Measurements from ENCODE around the gene PLA2G3. TPM values are rescaled to one million over a fixed set of nuclear protein-coding genes. Genes with fewer than 3 reads are reported as not detected.

PLA2G3 gene
- total and polyA plus RNA-seq, 2 of the 13 experiments (the other 11 are each of a cell fraction or from before 2014, with no cell fraction given): 0.12 to 0.42 TPM

- no peaks in the 10 kb centered on the region for H3K79me2 ChIP-seq (ENCODE audit: insufficient read depth, low read length)
- H3K9ac ChIP-seq (ENCODE audit: insufficient read depth, low read depth, low read length): no peak overlapping the region
- ChIA-PET CTCF (ENCODE audit: low intra/inter-chr PET ratio, low total read pairs) (no interaction called here), POLR2A (interaction anchor here (1.1 kb wide), 1 partner anchor 29 kb away, joined by 4 read pairs; the partner anchor contains the start of gene INPP5J)
- in situ Hi-C loops (cut with HindIII; ENCODE audit: extremely low pct_ligation_motif_present, low pct_unique_long_range_greater_than_20kb) (no loop called here), intact Hi-C loops (cut with micrococcal nuclease; ENCODE audit: unreplicated experiment) (no loop called here)
- DNase-seq (ENCODE audit: low spot score) (no peak), FAIRE-seq (no peak), ATAC-seq (no peak)
- H2AFZ ChIP-seq (ENCODE audit: low read length): no peak overlapping the region
- H3K36me3 ChIP-seq (replicated peaks in 1 of 2; ENCODE audit: control insufficient read depth in 1 of 2, insufficient read depth in 2 of 2, low read length in 2 of 2): no peaks in the 10 kb centered on the region
- no TSS peak for BruUV-seq (replicated peaks)
- no peak overlapping the region for H3K4me3 ChIP-seq (replicated peaks in 1 of 3; ENCODE audit: insufficient read depth in 1 of 3, low read depth in 2 of 3, low read length in 3 of 3)
- no peaks in the 10 kb centered on the region for H3K9me3 ChIP-seq (ENCODE audit: low read length)
- H3K27ac ChIP-seq (ENCODE audit: extremely low read length, insufficient read depth, low read length): no peak overlapping the region
- peaks cover 2 to 4% of the 10 kb centered on the region in 2 experiments; a peak in 2 of 5 replicates for H3K27me3 ChIP-seq (ENCODE audit: control insufficient read depth in 1 of 2, insufficient read depth in 2 of 2, low read length in 2 of 2)
- H3K4me1 ChIP-seq (ENCODE audit: insufficient read depth, low read length): peaks cover 27% of the 10 kb centered on the region
- H3K4me2 ChIP-seq (ENCODE audit: low read depth, low read length): no peak overlapping the region
- whole genome bisulfite sequencing (ENCODE audit: low lambda C conversion rate): 78% methylated on average over 2 of the region's 2 CpGs
- H4K20me1 ChIP-seq (ENCODE audit: insufficient read depth, low read length): no peaks in the 10 kb centered on the region
- no peak for TF ChIP-seq ZNF782 (CRISPR knock-in tag; IDR thresholded peaks at IDR 0.05; ENCODE audit: borderline replicate concordance)
- TF ChIP-seq TCF12 (IDR thresholded peaks at IDR 0.05): no peak
- no peak for TF ChIP-seq TCF12 (CRISPR knock-in tag; IDR thresholded peaks at IDR 0.05)
- no peak for TF ChIP-seq NFATC3 (CRISPR knock-in tag; IDR thresholded peaks at IDR 0.05)
- TF ChIP-seq KIAA2018 (CRISPR knock-in tag; IDR thresholded peaks at IDR 0.05; ENCODE audit: borderline replicate concordance): no peak
- no peak for TF ChIP-seq CBX5 (CRISPR knock-in tag; IDR thresholded peaks at IDR 0.05; ENCODE audit: borderline replicate concordance)
- no peak for TF ChIP-seq HMG20A (CRISPR knock-in tag; IDR thresholded peaks at IDR 0.05; ENCODE audit: borderline replicate concordance)
- TF ChIP-seq PAXIP1 (CRISPR knock-in tag; conservative IDR thresholded peaks at IDR 0.05): no peak
- TF ChIP-seq ZNF34 (CRISPR knock-in tag; IDR thresholded peaks at IDR 0.05; ENCODE audit: borderline replicate concordance): no peak
- no peak for TF ChIP-seq SMAD3 (CRISPR knock-in tag; IDR thresholded peaks at IDR 0.05)
- no peak for TF ChIP-seq ATF1 (CRISPR knock-in tag; IDR thresholded peaks at IDR 0.05)
- TF ChIP-seq NFKB2 (CRISPR knock-in tag; IDR thresholded peaks at IDR 0.05; ENCODE audit: borderline replicate concordance): no peak
- no peak for TF ChIP-seq ZNF660 (CRISPR knock-in tag; IDR thresholded peaks at IDR 0.05; ENCODE audit: borderline replicate concordance, low read depth)
These were observed 11.6 kb upstream of the PLA2G3 start for GRCh38 chr22:31151872-31152271.
